ENCODE measurements around the gene MAP3K6.

Gene MAP3K6

DNA sequence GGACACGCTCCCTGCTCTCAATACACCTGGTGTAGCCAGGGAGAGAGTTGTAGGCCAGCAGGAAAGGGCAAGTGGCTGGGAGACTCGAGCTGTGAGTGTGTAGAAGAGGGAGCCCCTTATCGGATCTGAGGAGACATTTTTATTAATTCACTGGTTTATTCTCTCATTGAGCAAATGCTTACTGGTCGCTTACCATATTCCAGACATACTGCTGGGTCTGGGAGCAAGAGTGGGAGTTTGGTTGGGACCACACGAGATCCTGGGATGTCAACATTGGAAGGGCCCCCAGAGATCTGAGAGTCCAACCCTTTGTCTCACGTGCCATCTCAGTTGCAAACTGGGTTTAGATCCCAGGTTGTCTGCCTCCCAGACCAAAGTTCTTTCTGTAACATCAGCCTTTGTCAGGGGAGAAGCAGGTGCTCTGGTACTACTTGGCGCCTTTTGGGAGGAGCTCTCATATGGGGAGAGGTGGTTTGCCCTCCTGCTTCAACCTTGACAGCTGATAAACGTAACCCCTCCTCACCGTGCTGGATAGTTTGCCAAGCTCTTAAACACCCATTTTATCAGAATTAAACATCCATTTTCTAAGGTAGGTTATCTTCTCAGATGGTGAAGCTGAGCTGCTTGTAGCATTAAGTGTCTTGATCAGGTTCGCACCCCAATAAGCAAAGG is 44.1 kb downstream of the MAP3K6 start:
- H3K4me3 ChIP-seq (ENCODE audit: low read depth, low read length): peak overlapping the region; percentile 81
- TF ChIP-seq, protein P1, sequence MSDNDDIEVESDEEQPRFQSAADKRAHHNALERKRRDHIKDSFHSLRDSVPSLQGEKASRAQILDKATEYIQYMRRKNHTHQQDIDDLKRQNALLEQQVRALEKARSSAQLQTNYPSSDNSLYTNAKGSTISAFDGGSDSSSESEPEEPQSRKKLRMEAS (IDR thresholded peaks at IDR 0.05; ENCODE audit: low read depth, low read length): peak; percentile 36; the same call in 1 of the 2 replicates
- TF ChIP-seq MYC (IDR thresholded peaks at IDR 0.05; ENCODE audit: low read depth, low read length) (no peak), POLR2A (IDR thresholded peaks at IDR 0.05; ENCODE audit: extremely low read depth, insufficient read length) (no peak), CTCF (IDR thresholded peaks at IDR 0.05; ENCODE audit: low read depth, low read length) (no peak)
- DNase-seq (ENCODE audit: low read depth): no peak

DNA sequence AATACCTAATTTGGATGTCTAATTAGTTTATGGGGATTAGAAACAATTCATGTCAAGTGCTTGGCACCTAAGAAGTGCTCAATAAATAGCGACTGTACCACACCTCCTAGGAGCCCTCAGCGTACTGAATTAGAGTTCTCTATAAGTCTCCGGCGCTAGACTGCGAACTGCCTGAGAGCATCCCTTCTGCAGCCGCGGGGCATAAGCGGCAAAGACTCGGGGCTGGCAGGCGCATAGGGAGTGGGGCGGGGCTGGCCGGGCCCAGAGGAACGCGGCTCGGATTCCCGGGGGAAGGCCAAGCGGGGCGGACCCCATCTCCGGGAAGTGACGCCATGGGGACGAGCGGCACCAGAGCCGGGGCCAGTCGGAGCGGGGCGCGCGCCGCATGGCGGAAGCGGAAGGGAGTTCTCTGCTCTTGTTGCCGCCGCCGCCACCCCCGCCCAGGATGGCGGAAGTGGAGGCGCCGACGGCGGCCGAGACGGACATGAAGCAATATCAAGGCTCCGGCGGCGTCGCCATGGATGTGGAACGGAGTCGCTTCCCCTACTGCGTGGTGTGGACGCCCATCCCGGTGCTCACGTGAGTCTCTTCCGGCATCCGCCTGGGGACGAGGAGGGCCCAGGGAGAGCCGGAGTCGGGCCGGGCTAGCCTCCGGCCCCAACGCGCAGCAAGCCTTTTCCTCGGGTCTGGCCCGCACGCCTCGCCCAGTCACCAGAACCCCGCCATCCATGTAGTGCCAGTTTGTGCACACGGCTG is 44.8 kb downstream of the MAP3K6 start, which contains the start of gene TMEM222:
TSS of gene TMEM222 (plus strand) at position 351 of the 756 bp plus-strand sequence. CDS start at position 386, 35 bp downstream.
- peak within 1 kb of the TSS; percentile 81 for H3K4me3 ChIP-seq (ENCODE audit: low read depth, low read length)
- TF ChIP-seq POLR2A (IDR thresholded peaks at IDR 0.05; ENCODE audit: extremely low read depth, insufficient read length) (peak; percentile 62), CTCF (IDR thresholded peaks at IDR 0.05; ENCODE audit: low read depth, low read length) (no peak), MYC (IDR thresholded peaks at IDR 0.05; ENCODE audit: low read depth, low read length) (peak; percentile 95)
- TF ChIP-seq, protein P1 (IDR thresholded peaks at IDR 0.05; ENCODE audit: low read depth, low read length): peak; percentile 91
- peak; percentile 99 for DNase-seq (ENCODE audit: low read depth)

DNA sequence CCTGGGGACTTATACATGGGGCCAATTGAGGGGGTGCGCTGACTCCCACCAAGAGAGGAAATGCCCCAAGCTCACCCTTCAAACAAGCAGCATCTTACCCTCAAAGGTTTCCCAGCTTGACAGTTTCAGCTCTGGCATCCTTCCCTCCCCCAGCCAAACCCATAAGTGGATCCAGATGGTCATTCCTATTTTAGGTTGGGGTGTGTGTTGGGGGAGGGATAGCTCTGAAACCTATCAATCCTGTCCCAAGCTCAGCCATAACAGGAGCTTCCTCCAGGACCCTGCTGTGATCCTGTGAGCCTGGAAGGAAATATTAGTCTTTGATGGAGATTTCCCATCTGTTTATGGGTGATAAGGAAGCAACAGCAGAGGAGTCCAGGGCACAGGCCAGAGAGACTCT is 48.2 kb downstream of the MAP3K6 start:
- DNase-seq (ENCODE audit: low read depth): no peak
- TF ChIP-seq CTCF (IDR thresholded peaks at IDR 0.05; ENCODE audit: low read depth, low read length): no peak
- TF ChIP-seq, protein P1 (IDR thresholded peaks at IDR 0.05; ENCODE audit: low read depth, low read length): no peak
- H3K4me3 ChIP-seq (ENCODE audit: low read depth, low read length): no peak overlapping the region

- TF ChIP-seq MYC (IDR thresholded peaks at IDR 0.05; ENCODE audit: low read depth, low read length) (no peak), CTCF (IDR thresholded peaks at IDR 0.05; ENCODE audit: low read depth, low read length) (no peak), POLR2A (IDR thresholded peaks at IDR 0.05; ENCODE audit: extremely low read depth, insufficient read length) (no peak)
- TF ChIP-seq, protein P1 (IDR thresholded peaks at IDR 0.05; ENCODE audit: low read depth, low read length): no peak
- H3K4me3 ChIP-seq (ENCODE audit: low read depth, low read length): no peak overlapping the region
- DNase-seq (ENCODE audit: low read depth): no peak
Observed at GRCh38 chr1:27318136-27318535, 48.6 kb downstream of the MAP3K6 start.

GRCh38 chr1:27316860-27317259 is 49.9 kb downstream of the MAP3K6 start:
- no peak overlapping the region for H3K4me3 ChIP-seq (ENCODE audit: low read depth, low read length)
- TF ChIP-seq MYC (IDR thresholded peaks at IDR 0.05; ENCODE audit: low read depth, low read length) (no peak), CTCF (IDR thresholded peaks at IDR 0.05; ENCODE audit: low read depth, low read length) (no peak), POLR2A (IDR thresholded peaks at IDR 0.05; ENCODE audit: extremely low read depth, insufficient read length) (no peak)
- TF ChIP-seq, protein P1 (IDR thresholded peaks at IDR 0.05; ENCODE audit: low read depth, low read length): no peak
- DNase-seq (ENCODE audit: low read depth): no peak
